Choroid plexus epithelial cell (primary cell): Measurements from ENCODE around the gene CNTNAP4.

ENCODE experiments used
- DNase-seq: peaks from one replicate; pipeline ENCODE4 v3.0.0-alpha.2; 2010; ENCODE audit warnings: low read depth
- H3K4me3 ChIP-seq: 2 replicates; pipeline ENCODE4 v1.5.1; 2011; ENCODE audit warnings: low read depth, mild to moderate bottlenecking, control low read depth, low read length, moderate library complexity
- CTCF ChIP-seq: conservative IDR thresholded peaks from 2 replicates; pipeline ENCODE4 v1.5.1; 2011; ENCODE audit warnings: low read depth, mild to moderate bottlenecking, control low read depth, inconsistent platforms, low read length, moderate library complexity

The CNTNAP4 gene

GRCh38 chr16:76541070-76541469, 263.9 kb downstream of the CNTNAP4 start:
- H3K4me3 ChIP-seq: no peak overlapping the region
- no peak for DNase-seq
- no peak for TF ChIP-seq CTCF

- TF ChIP-seq CTCF: no peak
- DNase-seq: no peak
- no peak overlapping the region for H3K4me3 ChIP-seq
These were observed 288.3 kb downstream of the CNTNAP4 start for GRCh38 chr16:76565542-76565941.

- no peak for DNase-seq
- TF ChIP-seq CTCF: no peak
- H3K4me3 ChIP-seq: no peak overlapping the region
These were observed 294.6 kb downstream of the CNTNAP4 start for GRCh38 chr16:76571755-76572154.

- no peak for DNase-seq
- TF ChIP-seq CTCF: no peak
- H3K4me3 ChIP-seq: no peak overlapping the region
These were observed 296.1 kb downstream of the CNTNAP4 start for GRCh38 chr16:76573281-76573680.

GRCh38 chr16:76574651-76575050, 297.4 kb downstream of the CNTNAP4 start:
- no peak overlapping the region for H3K4me3 ChIP-seq
- TF ChIP-seq CTCF: no peak
- no peak for DNase-seq

GRCh38 chr16:76576526-76576925, 299.3 kb downstream of the CNTNAP4 start:
- TF ChIP-seq CTCF: no peak
- no peak for DNase-seq

GRCh38 chr16:76577003-76577402, 299.8 kb downstream of the CNTNAP4 start:
- no peak overlapping the region for H3K4me3 ChIP-seq
- no peak for TF ChIP-seq CTCF
- DNase-seq: no peak

More at GRCh38 chr16:76576526-76576925, 299.3 kb downstream of the CNTNAP4 start:
- H3K4me3 ChIP-seq: no peak overlapping the region
